Fibroblast of the aortic adventitia (primary cell): Measurements from ENCODE around the gene RUNX1. TPM values are rescaled to one million over a fixed set of nuclear protein-coding genes. Genes with fewer than 3 reads are reported as not detected.

Experiments used
- DNase-seq: peaks from one replicate; pipeline ENCODE4 v3.0.0-alpha.2; 2010; ENCODE audit warnings: low read depth
- H3K4me3 ChIP-seq: 2 replicates; pipeline ENCODE4 v1.5.1; 2011; ENCODE audit warnings: low read depth, mild to moderate bottlenecking, control low read depth, low read length, moderate library complexity
- total RNA-seq: library from RNA; depleted of rRNA; stranded (reverse); fragments of >200 nt; gene quantifications from 2 replicates; pipeline ENCODE4 v1.2.3, GENCODE V29; 2012; ENCODE audit warnings: low replicate concordance
- TF ChIP-seq, protein P1 (sequence below): IDR thresholded peaks from 2 replicates; pipeline ENCODE4 v1.5.1; 2011; ENCODE audit warnings: mild to moderate bottlenecking, low read length, control low read depth, inconsistent platforms; ENCODE audit not compliant: insufficient read depth

The RUNX1 gene
- total RNA-seq, 1 donor, result 28.0 TPM

DNA sequence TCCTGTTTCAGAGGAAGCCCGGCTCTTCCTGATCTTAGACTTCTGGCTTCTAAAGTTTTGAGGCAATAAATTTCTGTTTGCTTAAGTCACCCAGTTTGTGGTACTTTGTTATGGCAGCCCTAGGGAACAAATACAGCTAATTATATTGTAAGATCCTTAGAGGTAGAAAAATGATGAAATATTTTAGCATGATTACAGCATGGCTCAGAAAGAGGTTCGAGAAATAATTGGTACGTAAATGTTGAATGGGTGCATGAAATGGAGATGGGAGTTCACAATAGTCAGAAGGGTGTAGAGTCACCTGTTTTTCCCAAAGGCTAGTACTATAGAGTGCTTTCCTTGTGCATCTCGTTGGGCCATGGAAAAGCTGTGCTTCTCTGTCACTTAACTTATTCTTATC is 123.5 kb downstream of the RUNX1 start:
- TF ChIP-seq, protein P1, sequence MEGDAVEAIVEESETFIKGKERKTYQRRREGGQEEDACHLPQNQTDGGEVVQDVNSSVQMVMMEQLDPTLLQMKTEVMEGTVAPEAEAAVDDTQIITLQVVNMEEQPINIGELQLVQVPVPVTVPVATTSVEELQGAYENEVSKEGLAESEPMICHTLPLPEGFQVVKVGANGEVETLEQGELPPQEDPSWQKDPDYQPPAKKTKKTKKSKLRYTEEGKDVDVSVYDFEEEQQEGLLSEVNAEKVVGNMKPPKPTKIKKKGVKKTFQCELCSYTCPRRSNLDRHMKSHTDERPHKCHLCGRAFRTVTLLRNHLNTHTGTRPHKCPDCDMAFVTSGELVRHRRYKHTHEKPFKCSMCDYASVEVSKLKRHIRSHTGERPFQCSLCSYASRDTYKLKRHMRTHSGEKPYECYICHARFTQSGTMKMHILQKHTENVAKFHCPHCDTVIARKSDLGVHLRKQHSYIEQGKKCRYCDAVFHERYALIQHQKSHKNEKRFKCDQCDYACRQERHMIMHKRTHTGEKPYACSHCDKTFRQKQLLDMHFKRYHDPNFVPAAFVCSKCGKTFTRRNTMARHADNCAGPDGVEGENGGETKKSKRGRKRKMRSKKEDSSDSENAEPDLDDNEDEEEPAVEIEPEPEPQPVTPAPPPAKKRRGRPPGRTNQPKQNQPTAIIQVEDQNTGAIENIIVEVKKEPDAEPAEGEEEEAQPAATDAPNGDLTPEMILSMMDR, result no peak
- H3K4me3 ChIP-seq, result no peak overlapping the region
- no peak for DNase-seq

DNA sequence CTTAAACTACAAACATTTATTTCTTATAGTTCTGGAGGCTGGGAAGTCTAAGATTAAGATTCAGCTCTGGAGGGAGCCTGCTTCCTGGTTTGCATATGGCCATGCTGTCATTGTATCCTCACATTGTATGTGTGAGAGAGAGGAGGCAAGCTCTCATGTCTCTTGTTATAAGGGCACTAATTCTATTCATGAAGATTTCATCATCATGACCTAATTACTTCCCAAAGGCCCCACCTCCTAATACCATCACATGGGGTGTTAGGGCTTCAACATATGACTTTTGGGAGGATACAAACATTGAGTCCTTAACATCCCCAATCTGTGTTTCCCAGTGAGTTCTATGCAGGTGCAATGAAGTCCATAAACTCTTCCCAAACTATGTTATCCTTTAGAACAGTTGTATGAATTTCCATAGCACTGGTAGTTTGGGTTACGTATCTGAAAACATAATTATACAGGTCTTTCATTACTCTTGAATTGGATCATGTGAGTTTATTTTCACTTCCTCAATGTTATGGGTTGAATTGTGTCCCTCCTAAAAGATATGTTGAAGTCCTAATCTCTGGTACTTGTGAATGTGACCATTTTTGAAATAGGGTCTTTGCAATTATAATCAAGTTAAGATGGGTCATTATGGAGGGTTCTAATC is 124.2 kb downstream of the RUNX1 start:
- TF ChIP-seq, protein P1, result no peak
- H3K4me3 ChIP-seq, result no peak overlapping the region
- DNase-seq, result no peak

DNA sequence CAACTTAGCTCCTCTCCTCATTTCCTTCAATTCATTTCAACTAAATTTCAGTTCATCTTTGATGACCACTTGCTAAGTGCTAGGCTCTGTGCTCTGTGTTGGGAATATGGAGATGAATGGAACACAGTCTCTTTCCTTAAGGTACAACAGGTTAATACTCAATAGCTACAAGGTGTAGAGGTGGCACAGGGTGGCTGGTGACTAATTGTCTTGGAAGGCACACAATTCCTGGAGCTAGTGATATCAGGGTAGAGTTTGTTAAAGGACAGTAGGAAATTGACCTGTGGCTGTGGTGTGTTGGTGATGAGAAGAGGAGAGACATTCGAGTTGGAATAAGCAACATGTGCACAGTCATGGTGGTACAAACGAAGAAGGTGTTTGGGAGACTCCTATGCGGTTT is 124.9 kb downstream of the RUNX1 start:
- TF ChIP-seq, protein P1, result no peak
- H3K4me3 ChIP-seq, result no peak overlapping the region
- no peak for DNase-seq

DNA sequence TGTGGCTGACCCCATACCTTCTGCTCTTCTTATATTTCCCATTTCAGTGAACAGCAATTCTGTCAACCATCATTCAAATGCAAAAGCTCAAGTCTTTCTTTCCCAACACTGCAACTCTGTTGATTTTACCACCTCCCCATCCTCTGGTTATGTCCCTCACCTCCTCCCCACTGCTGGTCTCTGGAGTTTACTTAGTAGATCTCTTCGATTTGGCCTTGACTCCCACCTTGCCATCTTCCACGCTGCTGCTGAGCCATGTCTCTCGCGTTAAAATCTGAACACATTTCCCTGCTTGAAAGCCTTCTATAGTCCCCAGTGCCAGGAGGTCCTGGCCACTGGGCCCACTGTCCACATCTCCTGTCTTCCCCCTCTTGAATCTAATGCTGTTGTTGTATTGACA is 125.5 kb downstream of the RUNX1 start:
- H3K4me3 ChIP-seq, result no peak overlapping the region
- DNase-seq, result no peak
- TF ChIP-seq, protein P1, result no peak

DNA sequence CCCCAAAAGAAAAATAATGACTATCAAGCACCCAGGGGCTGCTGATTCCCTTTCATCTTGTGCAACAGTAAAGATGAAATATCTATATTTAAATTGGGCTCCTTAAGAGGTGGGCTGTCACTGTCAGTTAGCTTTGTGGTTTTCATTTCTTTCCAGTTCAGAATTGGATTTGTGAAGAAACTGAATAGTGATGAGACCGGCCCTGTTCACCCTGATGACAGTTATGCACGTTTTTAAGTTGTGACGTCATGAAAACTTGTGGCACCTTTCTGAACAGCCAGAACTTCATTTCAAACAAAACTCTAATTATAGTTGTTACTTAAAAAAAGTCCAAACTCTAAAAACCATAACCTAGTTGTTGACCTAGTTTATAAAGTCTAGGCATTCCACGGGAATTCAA is 125.9 kb downstream of the RUNX1 start:
- H3K4me3 ChIP-seq, result no peak overlapping the region
- DNase-seq, result no peak
- TF ChIP-seq, protein P1, result no peak

GRCh38 chr21:34922479-34922878 is 126.6 kb downstream of the RUNX1 start:
- no peak overlapping the region for H3K4me3 ChIP-seq
- TF ChIP-seq, protein P1, result peak; percentile 3
- DNase-seq, result no peak

DNA sequence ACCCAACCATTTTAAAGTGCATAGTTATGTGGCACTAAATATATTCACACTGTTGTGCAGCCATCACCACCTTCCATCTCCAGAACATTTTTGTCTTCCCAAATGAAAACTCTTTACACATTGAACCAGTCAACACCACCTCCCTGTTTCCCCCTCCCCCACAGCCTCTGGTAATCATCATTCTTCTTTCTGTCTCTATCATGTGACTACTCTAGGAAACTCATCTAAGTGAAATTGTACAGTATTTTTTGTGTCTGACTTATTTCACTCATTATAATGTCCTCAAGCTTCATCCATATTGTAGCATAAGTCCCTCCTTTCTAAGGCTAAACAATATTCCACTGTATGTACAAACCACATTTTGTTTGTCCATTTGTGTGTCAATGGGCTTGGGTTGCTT is 128.0 kb downstream of the RUNX1 start:
- TF ChIP-seq, protein P1, result no peak
- no peak overlapping the region for H3K4me3 ChIP-seq

More for the DNA sequence above, 128.0 kb downstream of the RUNX1 start:
- DNase-seq, result no peak
